ELF-1 (cell line): Measurements from ENCODE around the gene HOXA6.
A peak's percentile ranks its signal among the peaks of the same experiment; 100 is the strongest.

Experiments
- DNase-seq: peaks from one replicate; pipeline ENCODE4 v3.0.0-alpha.2; 2016; ENCODE audit warnings: low read depth, low spot score

Gene HOXA6

DNA sequence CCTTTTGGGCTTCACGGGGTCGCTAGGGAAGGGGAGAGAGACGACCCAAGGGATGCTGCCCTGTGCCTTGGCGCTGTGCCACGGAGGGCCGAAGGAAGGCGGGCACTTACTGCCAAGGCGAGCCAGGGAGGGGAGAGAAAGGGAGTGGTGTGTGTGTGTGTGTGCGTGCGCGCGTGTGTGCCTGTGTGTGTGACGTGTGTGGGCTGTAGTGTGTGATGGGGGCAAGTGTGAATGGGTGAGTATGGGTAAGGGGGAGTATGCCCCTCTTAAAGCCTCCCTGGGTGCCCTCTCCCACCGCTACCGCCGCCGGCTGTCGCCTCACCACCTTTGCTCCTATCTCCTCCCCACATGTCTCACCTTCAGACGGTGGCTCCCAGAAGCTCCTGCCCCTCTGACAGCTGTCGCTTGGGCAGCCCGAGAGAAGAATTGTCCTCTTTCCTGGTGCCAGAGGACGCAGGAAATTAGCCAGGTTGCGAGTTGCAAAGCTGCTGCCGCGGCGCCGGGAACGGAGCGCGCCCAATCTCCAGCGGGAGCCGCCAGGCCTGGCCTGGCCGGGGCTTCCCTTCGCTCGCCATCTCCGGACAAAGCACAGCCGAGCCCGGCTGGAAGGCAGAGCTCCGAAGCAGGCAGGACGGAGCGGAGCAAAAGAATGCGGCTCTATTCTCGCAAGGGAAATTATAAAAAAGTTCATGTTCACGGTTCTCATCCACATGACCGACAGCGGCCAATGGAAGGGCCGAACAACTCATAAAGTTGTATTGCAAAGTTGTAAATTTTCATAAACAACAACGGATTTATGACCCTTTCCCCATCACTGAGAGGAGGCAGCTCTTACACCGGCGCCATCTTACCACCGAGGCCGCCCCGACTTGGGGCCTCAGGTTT lies 4.6 kb upstream of the HOXA6 start, which contains the start of gene HOXA3:
Gene HOXA3 (minus strand): TSS at position 653 of the 885 bp plus-strand sequence. CDS start 41,943 bp downstream, outside the sequence.
- DNase-seq: peak; percentile 63

DNA sequence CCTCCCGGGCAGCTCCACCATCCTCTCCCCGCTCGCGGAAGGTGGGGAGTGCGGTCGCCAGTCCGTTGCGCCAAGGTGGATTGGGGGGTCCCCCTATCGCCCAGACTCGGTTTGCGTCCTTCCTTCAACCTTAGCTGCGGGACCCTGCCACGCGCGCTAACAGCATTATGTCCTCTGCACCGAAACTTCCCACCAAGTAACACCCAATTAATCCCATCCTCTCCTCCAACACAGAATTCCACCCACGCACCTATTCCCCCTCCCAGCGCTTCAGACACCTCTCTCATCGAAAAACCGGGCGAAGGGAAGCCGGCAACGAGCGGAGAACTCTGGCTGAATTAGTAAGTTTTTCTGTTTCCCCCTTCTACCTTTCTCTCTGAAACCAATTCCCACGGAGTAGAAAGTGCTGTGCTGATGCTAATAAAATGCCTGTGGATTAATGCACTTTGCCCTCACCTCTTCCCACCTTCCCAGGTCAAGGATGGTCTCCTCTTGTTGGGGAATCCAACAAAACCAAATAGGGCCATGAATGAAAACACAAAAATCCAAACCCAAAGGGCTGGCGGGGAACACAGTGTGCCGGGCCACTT lies 3.9 kb upstream of the HOXA6 start:
- DNase-seq: no peak

DNA sequence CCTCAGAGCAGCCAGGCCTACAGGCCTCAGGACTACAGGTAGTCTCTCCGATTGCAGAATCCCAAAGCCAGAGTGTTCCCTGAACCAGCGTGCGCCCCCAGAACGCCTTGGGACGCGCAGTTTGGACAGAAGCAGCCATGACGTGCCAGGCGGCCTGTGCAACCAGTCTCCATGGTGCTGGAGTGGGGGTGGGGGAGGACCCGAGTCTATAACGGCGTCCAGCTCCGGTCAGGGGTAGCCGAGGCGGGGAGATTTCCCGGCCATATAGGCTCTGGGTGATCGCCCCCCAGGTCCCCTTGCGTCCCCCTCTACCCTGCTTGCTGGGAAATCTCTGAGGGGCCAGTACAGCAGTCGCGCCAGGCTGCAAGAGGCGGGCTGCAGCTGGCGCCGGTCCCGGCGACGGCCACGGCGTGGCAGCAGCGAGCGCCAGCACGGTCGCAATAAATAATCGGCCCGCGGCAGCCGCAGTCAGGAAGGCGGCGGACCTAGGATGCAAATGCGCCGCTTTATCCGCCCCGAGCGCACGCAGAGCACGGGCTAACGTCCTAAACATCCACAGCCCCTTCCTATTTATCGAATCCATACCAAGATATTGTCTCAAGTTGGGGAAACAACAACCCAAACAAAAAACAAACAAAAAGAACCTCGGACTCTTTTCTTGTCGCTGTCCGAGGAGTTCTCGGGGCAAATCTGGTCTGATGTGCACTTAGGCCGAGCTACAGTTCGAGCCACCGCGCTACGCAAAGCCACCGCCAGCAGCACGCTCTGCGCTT lies 3.2 kb upstream of the HOXA6 start:
- DNase-seq: peak; percentile 92

GRCh38 chr7:27149842-27150567 lies 2.4 kb upstream of the HOXA6 start:
- no peak for DNase-seq

- DNase-seq: peak; percentile 28
Measured at GRCh38 chr7:27148756-27149641, 1.4 kb upstream of the HOXA6 start.

DNA sequence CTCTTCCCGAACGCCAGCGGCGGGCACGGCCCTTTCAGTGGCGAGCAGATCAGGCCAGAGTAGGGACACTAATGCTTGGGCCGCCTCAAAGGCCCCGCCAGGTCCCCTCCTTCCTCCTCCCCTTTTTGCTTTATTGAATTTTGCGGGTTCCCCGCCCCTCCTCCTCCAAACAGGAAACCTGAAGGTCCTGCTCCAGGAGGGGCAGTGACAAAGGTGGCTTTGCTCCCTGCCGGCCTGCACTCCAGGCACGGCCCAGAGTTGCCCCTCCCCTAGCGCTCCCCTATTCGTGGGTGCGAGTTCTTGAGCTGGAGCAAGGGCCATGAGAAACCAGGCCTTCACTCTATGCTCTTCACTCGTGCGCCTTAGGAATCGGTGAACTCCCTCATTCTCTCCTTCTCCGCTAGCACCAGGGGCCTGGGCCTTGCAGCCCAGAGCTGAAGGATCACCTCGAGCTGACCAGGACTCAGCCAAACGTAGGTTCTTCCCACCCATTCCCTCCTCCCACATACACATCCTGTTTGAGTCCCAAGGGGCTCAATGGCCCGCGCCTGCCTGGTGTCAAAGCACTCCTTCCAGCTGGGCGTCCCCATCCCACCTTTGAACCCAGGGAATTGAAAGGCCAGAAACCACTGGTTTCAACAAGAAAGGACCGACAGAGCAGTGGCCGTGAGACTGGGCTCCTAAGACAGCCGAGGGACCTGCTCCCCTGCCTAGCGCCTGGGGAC lies 619 bp upstream of the HOXA6 start:
- peak; percentile 51 for DNase-seq

GRCh38 chr7:27146491-27147198 lies 929 bp downstream of the HOXA6 start:
- DNase-seq: no peak

DNA sequence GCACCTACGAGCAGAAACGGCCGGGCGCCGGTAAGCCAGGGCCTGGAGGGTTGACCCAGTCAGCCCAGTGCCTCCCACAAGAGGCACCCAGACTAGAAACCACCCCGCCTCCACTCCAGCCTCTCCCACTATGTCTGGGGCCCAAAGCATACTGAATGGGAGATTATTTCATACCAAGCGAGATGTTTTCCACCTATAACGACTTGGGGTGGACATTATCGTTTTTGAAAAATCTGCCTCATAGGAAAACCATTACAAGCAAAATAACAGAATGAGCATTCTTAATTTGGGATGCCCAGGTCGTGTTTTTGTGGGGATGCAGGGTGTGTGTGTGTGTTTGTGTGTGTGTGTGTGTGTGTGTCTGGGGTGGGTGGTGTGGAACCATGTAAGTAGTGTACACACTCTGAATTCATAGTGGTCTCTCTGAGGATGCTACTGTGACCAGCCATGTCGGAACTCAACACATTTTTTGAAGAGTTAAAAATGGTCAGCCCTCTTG lies 1.6 kb downstream of the HOXA6 start:
- no peak for DNase-seq

- DNase-seq: peak; percentile 43
Measured at GRCh38 chr7:27145165-27145913, 2.2 kb downstream of the HOXA6 start.

- DNase-seq: peak; percentile 45
Measured at GRCh38 chr7:27144781-27145164, 2.8 kb downstream of the HOXA6 start.

DNA sequence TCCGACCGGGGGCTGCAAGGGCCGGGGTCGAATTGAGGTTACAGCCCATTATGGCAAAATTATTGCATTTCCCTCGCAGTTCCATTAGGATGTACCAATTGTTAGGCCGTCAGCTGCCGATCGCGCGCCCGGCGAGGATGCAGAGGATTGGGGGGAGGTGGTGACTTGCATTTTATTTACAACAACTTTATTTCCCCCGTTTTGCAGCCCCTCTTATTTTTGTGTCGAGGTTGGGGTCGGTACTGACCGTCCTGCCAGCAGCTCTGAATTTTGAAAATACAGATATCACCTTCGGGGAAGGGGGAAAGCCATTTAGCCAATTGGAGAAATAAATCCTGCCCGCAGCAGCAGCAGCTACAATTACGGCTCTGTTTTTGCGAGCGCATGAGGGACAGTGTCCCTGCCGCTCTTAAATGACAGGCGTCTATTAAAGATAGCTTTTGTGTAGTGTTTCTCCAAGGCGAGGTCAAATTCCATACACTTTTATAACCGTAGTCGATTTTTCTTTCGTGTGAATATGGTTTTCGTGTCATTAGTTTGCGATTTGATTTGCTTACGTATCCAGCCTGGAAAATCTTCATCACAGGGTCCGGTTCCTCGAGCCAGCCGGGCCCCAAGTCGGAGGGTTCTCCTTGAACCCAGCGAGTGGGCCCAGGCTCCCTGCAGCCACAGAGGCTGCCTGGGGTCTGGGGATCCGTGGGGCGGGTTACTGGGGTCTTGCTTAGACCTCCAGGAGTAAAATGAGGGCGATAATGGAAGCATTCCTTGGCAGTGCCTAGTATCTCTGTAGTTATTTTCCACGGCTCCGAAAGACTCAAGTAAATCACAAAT lies 3.4 kb downstream of the HOXA6 start:
- peak; percentile 24 for DNase-seq

- DNase-seq: peak; percentile 96
Measured at GRCh38 chr7:27143023-27143949, 4.3 kb downstream of the HOXA6 start, which contains the start of gene HOXA5. Gene HOXA5, minus strand, starts transcription at chr7:27143681. Its CDS starts 74 bp downstream, at chr7:27143607.

DNA sequence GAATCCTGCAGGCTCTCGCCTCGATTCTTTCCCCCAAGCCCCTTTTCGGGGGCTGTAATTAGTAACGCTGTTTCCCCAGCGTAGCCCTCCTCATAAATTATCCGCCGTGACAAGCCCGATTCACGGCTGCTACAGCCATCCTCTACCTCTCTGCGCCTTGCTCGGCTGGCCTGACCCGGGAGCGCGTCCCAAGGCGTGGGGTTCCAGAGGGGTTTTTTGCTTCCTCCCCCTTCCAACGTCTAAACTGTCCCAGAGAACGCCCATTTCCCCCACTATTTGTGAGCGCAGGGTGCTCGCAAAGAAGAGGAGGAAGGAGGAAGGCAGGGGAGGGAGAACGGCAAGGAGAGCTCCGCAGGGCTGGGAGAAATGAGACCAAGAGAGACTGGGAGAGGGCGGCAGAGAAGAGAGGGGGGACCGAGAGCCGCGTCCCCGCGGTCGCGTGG lies 5.0 kb downstream of the HOXA6 start:
- no peak for DNase-seq

DNA sequence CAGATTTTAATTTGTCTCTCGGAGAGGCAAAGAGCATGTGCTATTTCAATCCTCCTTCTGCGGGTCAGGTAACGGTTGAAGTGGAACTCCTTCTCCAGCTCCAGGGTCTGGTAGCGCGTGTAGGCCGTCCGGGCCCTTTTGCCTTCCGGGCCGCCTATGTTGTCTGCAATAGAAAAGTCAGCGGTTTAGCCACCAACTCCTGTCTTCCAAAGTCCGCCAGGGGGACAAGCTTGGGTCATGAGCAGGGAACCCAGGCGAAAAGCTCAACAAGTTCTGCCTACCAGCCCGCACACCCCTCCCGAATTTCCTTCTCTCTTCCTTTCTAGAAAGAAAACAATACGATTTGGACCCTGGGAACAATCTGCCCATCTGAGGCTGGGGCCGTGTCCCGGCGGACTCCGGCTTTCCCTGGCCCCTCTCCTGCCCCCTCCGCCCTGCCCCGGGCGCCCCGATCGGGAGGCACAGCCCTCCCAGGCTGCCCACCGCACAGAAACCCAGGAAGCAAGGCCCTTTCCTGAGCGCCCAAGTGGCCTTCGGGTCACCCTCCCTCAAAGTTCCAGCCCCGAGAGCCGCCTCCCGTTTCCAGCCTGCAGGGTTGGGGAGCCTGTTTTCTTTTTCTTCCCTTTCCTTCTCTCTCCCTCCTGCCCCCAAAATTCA lies 5.5 kb downstream of the HOXA6 start:
- peak; percentile 83 for DNase-seq

DNA sequence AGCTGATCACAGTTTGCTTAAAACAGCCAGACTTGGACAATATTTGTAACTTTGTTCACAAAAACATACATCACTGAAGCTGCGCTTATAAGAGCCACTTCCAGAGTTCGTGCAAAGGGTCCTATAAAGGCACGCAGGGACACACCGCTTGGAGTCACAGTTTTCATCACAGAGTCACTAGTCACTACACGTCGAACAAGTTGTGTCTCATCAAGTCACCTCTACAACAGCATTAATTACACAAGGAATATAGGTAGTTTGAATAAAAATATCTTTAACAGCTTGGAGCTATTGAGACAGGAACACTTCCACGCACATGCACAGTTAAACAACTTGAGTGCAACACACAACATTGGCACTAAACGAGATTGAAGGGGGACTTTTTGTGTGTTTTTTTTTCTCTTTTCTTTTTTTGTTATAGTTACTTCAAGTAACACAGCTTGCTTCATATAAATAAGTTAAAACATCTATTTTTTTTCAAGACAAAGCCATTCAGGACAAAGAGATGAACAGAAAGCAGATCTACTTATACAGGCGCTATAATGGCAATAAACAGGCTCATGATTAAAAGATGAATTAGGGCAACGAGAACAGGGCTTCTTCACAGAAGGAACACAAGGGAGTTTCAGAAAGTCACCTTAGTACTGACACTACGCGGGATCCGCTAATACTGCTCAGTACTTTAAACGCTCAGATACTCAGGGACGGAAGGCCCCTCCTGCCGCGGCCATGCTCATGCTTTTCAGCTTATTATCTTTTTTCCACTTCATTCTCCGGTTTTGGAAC lies 6.2 kb downstream of the HOXA6 start:
- DNase-seq: no peak
